NOMO-1 treated with DMSO at 0.1 percent for 48 hours (cell line): ENCODE measurements around the gene L2HGDH.

Experiments
- DNase-seq: peaks from one replicate; lab custom pipeline; 2025; ENCODE audit not compliant: unreplicated experiment; lab: John Stamatoyannopoulos, UW

The L2HGDH gene

DNA sequence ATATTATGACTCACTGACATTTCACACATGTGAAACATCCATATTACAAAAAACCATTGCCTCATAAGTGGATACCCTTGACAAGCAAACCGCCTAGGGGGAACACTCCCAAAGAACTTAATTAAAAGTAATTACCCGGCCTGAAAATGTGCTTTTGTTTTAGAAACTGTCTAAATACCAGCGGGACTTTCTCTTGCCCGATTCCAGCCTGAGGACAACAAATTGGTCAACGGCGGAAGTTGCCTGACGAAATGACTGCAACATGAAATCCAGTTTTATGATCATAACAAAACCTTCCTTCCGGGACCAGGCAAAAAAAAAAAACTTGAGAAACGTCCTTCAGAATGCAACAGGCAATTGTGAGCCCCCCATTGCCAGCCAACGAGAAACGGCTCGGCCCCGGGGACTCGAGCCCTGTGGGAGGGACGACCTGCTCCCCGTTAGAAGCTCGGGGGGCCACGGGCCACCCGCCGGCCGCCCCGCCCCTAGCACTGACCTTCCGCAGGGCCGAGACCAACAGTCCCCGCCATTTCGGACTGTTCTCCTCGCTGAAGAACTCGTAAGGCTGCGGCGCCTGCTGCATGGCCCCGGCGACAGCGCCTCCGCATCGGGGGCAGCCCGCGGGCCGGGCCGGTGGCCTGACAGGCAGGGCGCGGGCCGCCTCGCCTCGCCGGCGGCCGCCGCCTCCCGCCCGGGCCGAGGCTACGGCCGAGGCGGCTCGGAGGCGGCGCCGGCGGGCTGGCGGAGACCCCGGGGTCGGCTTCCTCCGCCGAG is 81.1 kb downstream of the L2HGDH start:
- peak; percentile 69 for DNase-seq

DNA sequence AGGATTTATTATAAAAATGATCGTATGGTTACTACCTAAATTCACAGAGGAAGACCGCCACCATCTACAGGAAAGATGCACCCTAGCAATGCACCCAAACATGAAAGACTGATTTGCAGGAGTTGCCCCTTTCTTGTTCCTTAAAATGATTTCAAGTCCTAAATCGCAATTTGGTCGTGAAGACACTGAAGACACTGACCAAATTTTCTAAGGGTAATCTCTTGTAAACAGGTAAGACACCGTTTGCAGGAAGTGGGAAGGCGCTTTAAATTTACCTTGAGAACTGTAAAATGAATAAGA is 81.7 kb downstream of the L2HGDH start:
- DNase-seq: no peak

DNA sequence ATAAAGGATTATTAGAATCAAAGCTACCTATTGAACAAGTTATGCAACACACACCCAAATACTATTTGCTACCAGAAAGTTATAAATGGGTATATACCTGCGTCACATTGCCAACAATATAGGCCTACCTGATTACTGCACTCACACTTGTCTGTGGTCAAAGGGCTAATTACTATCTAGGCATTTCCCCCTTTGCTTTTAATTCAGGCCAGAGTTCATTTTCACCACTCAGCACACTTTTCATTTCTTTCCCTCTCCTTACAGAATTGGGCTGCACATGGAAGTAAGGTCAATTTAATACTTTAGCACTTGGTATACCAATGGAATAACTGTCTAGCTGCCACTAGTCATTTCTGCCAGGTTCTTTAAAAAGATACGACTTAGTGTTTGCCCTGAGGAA is 82.3 kb downstream of the L2HGDH start:
- peak; percentile 1 for DNase-seq

DNA sequence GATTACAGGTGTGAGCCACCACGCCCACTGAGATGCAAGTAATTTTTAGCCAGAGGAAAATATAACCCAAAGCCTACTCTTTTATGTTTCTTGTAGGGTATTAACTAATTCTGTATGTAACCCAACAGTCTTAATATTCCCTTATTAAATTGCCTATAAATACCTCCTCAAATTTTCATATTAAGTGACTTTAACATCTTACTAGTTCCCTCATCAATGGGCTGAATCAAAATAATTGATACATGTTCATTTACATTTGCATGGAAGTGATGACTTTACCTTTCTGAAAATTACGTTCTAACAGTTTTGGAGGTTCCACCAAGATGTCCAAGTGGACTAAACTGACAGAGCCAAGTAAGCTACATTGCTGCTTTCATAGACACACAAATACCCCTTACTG is 83.7 kb downstream of the L2HGDH start:
- DNase-seq: no peak

DNA sequence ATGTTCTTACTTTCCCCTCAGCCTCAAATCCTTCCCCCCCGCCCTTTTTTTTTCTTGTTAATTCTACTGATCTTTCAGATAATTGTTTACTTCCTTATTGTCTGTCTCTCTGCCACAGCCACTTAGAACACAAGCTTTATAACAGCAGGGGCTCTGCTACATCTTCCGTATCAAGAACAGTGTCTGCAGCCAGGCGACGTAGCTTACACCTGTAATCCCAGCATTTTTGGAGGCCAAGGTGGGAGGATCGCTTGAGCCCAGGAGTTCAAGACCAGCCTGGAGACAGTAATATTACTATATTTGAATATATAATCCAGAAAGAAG is 86.1 kb downstream of the L2HGDH start:
- DNase-seq: peak; percentile 77

DNA sequence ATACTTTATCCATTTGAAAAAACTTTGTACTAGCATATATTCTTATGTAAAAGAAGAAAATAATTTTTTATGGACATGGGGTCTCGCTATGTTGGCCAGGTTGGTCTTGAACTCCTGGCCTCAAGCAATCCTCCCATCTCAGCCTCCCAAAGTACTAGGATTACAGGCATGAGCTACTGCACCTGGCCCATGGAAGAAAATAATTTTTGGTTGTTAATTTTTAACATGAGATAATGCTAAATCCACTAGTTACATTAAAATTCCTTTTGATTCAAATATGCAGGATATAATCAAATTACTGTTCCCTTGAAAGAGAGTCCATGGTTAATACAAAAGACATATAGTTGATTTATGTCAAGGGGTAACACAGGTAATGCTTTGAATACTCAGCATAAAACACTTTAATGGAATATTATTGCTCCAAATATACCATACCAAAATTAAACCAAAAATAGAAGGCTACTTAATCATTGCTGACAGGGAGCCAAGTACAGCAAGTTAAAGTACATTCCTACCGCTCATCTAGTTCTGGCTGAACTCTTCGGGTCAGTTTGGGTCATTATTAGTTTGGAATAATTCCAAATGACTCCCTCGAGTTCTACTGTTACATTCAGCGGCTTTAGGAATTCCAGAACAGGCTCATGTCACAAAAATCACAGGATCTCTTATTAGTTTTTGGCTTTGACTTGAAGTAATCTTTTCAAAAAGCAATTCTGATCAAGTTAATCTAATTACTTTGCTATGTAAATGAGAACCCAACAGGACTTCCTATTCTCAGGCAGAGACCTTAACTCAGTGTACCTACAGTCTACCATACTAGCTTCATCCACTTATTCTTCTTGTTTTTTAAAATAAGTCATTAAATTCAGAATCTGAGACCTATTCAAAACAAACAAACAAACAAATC is 86.7 kb downstream of the L2HGDH start:
- no peak for DNase-seq

DNA sequence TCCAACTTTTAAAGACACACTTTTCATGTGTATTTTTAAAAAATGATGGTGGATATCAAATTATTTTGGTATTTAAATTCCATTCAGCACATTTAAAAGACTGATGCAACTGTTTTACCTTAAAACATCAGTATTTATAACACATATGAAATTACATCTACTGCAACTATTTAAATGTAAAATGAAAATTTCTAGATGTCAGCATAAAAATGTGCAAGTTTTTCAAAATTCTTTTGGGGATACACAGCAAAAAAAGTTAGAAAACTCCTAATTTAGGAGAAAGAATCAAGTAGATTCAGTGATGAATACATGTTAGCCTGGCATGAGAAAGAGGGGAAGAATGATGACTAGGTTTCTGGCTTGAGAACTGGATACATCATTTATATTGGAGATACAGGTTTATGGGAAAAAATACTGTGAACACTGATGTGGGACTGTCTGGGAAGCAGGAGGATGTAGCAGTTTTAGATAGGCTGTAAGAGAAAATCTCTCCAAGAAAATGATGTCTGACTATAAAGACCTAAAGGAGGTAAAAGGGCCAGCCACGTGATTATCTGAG is 89.9 kb downstream of the L2HGDH start:
- DNase-seq: no peak

DNA sequence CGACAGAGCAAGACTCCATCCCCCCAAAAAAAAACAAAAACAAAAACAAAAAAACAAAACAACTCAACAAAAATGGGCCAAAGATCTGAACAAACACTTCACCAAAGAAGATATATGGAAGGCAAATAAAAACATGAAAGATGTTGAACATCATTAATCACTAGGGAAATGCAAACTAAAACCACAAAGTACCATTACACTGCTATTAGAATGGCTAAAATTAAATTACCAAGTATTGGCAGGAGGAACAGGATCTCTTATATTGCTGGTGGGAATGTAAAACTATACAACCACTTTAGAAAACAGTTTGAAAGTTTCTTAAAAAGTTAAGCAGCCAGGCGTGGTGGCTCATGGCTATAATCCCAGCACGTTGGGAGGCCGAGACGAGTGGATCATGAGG is 93.5 kb downstream of the L2HGDH start:
- no peak for DNase-seq

DNA sequence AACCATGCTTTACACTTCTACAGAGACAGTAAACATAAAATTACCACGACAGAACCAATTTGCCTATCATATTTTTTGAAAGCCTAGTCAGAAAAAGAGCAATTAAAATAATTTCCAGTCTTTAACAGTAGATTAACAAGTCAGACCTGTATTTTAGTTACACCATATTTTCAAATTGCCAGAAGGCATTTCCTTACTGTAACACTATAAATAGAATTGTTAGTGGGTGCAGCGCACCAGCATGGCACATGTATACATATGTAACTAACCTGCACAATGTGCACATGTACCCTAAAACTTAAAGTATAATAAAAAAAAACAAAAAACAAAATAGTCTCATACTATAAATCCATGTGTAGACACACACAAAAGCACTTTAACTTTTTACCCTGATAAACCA is 96.6 kb downstream of the L2HGDH start:
- DNase-seq: no peak

DNA sequence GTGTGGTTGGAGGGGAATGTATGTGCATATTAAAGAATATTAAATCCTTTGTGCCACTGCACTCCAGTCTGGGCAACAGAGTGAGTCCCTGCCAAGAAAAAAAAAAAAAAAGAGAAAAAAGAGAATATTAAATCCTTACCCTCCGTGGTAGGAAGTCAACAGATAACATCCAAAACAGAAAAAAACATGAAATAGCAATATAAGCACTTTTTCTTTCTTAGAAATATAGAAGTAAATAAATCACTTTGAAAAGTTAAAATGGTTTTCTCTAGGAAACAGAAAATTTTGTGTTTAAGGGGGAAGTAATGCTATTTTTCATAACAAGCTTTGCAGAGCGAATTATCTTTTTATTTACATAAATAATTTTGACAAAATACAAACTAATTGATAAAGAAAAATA is 98.2 kb downstream of the L2HGDH start:
- DNase-seq: no peak

DNA sequence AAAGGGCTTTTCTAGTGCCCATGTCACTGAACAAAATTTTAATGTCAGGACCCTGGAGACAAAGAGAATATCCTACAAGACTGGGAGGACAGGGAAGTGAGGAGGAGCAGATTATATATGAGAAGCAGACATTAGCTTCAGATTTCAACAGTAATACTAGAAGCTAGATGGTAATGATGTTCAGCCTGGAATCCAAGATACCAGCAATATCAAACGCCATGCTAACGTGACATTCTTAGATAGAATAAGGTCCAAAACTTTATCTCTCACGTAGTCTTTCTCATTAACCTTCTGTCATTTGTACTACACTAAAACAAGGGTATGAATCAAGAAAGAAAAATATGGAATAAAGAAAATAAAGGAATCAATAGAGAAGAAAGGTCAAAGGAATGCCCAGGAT is 99.3 kb downstream of the L2HGDH start:
- no peak for DNase-seq

DNA sequence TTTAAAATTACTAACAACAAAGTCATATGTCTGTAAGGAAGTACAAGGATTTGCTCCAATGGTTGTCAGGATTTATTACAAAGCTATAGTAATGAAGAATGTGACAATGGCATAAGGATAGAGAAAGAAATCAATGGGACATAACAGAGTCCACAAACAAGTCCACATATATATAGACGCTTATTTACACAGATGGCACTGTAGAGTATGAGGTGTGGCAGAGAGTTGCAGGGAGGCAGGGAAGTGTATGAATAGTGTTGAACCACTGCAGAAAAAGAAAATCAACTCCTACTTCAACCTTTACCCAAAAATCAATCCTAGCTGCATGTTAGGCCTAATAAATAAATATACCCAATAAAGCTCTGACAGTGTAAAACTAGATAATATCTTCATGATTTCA is 102.0 kb downstream of the L2HGDH start:
- DNase-seq: no peak

DNA sequence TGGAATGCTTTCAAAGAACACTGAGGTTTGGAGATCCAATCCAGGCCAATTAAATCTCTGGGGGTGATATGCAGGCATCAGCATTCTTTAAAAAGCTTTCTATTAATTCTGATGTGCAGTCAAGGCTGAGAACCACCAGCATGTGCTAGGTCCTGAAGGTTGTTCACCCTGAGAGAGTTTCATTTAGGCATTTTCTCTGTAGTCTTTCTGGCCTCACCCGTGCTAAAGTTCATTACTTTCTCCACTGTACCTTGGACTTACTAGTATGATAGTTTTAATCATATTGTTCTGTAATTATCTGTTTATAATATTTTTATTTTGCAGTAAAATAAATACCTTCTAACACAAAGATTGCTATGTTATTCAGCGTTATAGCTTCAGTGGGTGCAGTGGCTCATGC is 113.5 kb downstream of the L2HGDH start:
- no peak for DNase-seq

DNA sequence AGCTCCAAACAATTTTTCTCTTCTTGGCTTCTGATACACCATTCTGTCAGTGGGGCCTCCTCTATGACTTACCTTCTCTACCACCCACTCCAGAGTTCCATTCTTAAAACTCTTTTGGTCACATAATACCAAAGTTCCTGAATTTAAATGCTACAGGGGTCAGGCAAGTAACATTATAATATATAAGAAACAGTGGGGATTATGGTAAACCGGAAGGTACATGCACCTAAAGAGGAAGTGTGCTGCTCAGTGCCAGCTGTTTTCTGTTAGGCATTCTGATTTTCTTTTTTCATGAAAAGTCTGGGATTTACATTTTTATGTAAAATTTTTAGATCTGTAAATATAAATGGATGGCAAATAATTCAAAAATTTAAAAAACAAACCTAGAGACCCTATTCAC is 120.5 kb downstream of the L2HGDH start:
- no peak for DNase-seq
